HG02938 (cell line): ENCODE data around the gene CNPY2.
"Not testable (repeated sequence)": the region's sequence is repeated elsewhere in the genome, so short reads cannot be mapped to it uniquely, and the experiment has no call there.

Experiments used
- ATAC-seq: cut with Tn5 transposase; IDR thresholded peaks from one replicate; pipeline ENCODE4 v1.9.1; 2021; ENCODE audit warnings: mild to moderate bottlenecking, moderate library complexity; ENCODE audit not compliant: unreplicated experiment

Gene CNPY2

DNA sequence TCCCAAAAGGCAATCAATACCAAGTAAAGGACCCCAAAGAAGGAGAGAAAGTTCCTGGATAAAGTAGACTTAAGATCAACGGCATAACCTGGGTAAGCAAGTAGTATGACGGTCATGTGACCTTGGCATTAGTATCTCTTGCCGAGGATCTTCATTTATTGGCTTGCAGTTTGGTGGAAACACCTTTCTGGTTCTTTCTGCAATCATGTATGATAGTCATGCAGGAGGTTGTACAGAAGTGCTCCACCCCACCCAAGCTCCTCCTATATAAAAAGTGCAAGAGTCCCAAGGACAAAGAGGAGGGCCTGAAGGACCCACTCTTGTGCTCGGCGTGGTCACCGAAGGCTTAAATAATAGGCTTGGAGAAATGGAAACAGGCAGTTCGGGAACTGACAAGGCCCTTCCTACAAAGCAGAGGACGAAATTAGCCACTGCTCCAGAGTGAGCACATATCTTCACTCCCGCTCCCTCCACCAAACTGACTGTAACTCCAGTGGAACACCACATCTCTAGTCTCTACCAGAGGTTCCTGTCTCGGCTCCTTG lies 16.4 kb downstream of the CNPY2 start:
- ATAC-seq: peak; percentile 8

DNA sequence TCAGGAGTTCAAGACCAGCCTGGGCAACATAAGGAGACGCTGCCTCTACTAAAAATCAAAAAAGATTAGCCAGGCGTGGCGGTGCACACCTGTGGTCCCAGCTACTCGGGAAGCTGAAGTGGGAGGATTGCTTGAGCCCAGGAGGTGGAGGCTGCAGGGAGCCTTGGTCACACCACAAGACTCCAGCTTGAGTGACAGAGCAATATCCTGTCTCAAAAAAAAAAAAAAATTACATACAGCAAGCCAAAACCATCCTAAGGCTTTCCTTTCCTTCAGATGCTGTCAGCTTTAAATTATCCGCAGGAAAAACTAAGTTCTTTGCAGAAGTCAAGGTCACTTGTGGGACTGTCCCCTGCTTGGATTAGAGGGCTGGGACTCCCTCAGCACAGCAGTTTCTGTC lies 17.0 kb downstream of the CNPY2 start:
- no peak for ATAC-seq

DNA sequence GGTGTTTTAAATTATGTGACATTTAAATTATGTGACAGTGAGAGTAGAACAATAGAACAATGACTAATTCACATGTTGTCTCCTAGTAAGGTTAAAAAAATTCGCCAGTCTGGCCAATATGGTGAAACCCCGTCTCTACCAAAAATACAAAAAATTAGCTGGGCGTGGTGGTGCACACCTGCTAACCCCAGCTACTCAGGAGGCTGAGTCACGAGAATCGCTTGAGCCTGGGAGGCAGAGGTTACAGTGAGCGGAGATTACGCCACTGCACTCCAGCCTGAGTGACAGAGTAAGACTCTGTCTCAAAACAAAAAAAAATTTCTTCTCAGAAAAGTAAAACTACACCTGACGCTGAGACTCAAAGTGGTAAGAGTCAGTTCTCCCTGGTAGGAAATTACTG lies 18.4 kb downstream of the CNPY2 start:
- no peak for ATAC-seq

DNA sequence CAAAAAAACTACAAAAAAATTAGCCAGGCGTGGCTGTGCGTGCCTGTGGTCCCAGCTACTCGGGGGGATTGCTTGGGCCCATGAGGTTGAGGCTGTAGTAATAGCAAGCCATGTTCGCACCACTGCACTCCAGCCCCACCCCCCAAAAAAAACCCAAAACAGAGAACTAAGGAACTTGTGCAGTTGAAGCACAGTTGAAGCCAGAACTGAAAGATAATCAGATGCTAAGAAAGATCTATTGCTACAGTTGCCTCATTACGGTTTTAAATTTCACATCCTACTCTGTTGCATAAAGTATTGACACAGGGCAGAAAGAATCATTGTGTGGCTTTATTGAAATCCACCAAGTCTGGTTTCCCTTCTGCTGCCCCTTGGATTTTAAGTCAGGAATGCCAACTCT lies 19.5 kb downstream of the CNPY2 start:
- ATAC-seq: no peak

DNA sequence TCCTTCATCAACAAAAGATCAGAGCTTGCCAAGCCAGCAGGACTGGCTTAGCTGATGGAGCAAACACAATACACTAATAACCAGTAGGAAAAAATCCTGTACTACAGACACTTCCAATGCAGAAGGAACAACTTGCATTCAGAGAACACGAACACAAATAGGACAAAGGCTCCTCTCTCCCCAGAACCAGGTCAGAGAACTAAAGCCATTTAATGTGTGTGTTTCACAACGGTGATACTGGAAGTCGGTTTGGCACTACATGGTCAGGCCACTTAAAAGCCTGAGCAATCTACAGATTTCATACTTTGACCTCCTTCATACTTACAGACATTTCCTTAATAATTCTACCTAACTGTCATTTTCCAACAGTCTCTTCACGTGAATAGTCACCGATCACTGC lies 22.0 kb downstream of the CNPY2 start:
- ATAC-seq: no peak

DNA sequence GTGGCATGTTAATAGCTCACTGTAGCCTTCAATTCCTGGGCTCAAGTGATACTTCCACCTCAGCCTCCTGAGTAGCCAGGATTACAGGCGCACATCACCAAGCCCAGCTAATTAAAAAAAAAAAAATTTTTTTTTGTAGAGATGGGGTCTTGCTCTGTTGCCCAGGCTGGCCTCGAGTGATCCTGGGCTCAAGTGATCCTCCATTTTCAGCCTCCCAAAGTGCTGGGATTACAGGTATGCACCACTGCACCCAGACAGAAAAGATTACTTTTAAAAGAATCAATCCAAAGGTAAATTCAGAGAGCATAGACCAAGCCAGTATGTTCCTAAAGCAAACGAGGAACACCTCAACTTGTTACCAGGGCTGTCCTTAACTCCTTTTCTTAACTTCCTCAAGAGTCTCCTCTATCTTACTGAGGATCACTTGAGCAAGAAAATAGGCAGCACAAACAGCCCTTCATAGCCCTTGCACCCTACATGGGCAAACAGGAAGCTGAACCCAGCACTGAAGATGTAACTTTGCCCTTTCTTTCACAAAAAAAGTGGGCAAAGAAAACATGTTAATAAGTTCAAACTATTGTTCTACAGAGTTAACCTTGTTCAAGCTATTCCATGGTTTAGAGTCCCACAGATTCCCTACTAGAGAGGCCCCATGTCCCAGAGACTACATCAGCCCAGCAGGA lies 26.9 kb downstream of the CNPY2 start:
- no peak for ATAC-seq

DNA sequence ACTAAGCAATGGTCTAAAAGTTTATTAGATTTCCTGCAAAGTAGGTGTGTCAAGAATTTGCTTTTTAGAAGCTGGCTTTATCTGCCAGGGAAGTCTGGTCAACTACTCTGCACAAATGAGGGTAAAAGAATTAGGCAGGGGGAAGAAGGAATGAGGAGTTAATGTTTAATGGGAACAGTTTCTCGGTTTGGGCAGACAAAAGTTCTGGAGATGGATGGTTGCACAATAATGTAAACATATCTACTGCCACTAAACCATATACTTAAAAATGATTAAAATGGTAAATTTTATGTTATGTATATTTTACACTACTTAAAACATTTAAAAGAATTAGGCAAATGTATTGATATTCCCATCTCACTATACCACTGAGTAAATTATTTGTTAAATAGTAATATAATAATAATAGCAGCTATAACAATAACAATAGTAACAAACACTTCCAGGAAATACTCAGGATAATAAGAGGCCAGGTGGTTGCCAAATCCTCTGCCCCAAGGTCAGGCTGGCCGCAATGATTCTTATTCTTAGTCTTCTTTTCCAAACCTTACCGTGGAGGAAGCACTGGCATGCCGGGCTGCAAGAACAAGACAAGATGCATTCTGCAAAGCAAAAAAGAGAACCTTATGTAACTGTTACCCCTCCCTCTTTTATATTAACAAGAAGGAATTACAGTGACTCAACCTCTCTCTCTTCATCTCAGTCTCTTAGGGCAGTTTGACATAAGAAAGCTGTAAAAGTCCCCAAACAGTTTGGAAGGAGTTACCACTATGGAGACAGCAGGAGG lies 29.6 kb downstream of the CNPY2 start:
- ATAC-seq: no peak

DNA sequence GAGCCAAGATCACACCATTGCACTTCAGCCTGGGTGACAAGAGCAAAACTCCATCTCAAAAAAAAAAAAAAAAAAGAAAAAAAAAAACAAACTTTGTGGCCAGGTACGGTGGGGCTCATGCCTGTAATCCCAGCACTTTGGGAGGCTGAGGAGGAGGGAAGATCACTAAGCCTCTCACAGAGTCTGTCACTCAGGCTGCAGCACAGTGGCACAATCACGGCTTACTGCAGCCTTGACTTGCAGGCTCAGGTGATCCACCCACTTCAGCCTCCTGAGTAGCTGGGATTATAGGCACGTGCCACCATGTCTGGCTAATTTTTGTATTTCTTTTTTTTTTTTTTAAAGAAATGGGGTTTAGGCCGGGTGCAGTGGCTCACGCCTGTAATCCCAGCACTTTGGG lies 31.5 kb downstream of the CNPY2 start:
- ATAC-seq: not testable (repeated sequence)

DNA sequence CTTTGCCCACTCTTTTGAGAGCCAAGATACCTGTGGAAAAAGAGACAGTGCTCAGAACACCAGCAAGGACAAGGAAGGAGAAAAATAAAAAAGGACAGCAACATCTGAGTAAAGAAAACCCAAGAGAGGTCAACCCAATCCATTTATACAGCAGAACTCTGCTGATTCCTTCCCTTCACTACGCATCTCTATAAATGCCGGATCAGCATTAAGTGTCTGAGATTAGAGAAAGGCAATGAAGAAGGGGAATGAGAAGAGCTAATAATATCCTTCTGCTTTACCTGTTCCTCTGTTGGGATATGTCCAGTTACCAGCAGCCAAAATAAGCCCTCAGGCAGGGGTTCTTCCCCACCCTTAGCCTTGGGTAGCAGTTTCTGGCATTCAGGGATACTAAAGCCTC lies 33.2 kb downstream of the CNPY2 start:
- ATAC-seq: no peak

DNA sequence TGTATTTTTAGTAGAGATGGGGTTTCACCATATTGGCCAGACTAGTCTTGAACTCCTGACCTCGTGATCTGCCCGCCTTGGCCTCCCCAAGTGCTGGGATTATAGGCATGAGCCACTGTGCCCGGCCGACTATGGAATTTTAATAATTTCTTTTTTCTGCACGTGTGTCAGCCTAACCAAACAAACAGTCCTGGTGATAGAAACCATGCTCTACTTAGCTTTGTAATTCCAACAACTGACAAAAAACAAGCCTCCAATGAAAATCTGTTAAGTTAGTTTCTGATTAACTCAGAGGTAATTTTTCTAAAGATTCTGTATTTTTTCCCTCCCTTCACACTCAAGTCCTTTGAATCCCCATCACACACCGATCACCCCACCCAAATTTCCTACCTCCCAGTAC lies 33.8 kb downstream of the CNPY2 start:
- ATAC-seq: no peak

DNA sequence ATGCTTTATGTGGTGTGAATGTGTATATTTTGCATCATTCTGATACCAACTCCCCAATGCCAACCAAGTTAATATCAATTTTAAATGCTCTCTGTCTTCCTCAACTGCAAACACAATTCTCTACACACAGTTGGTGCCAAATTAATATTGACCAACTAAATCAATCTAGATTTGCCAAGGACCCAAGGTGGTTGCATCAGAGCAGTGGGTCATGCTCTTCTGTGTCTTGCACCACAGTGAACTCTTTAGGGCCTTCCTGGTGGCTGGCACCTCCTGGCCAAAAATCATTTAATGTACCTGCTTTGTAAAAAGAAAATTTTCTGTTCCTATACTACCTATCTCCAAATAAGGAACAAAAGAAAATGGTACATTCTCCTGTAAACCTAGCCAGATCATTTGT lies 34.9 kb downstream of the CNPY2 start:
- no peak for ATAC-seq

DNA sequence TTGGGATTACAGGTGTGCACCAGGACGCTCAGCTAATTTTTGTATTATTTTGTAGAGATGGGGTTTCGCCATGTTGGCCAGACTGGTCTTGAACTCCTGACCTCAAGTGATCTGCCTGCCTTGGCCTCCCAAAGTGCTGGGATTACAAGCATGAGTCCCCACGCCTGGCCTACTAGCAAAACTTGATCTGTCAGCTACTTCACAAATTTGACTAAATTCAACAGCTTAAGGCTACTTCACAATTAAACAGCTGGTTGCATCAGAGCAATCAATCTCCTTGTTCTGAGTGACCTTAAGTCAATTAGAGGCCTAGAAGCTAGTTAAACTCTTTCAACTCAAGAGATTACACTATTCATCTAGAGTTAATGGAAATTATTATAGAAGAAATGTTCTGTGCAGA lies 36.9 kb downstream of the CNPY2 start:
- ATAC-seq: no peak

DNA sequence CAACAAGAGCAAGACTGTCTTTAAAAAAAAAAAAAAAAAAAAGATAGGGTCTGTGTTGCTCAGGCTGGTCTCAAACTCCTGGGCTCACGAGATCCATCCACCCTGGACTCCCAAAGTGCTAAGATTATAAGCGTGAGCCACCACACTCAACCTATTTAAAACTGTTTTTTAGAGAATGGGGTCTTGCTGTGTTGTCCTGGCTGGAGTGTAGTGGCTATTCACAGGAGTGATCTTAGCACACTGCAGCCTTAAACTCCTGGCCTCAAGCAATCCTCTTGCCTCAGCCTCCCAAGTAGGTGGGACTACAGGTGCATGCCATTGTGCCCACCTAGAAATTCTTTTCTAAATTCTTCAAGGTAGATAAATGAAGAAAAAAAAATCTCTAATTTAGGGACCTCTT lies 41.5 kb downstream of the CNPY2 start:
- no peak for ATAC-seq

DNA sequence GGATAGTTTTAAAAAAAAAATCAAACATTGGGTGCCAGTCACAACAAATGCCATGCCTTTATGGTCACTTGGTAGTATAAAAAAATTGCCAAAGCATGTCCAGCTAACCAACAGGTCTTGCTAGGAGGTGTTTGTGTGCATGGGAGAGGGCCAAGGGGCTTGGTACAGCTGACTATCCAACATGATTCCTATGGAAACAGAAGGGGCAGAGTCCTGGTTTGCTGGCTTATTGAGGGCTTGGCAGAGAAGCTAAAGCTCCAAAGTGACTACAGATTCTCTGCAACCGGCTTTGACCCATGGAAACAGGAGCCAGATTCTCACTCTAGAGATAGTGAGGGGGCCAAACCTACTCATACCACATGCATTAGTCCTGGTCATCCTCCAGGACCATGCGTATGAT lies 43.3 kb downstream of the CNPY2 start:
- not testable (repeated sequence) for ATAC-seq

DNA sequence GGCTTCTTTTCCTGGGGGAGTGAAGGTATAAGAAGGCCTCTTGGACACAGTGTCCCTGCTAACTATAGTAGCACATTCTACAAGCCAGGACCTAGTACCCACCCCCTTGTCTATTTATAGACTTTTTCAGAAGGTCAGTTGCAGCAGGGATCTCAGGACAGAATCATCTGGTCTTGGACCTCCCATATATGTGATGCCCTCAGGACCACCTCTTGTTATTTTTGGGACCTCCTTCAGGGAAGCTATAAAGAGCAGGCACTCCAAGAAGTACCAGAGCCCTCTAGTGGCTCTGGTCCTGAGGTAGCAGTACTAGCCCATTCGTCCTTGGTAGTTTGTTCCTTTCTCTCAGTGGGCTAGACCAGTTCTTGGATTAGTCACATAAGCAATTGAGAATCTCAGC lies 44.8 kb downstream of the CNPY2 start:
- ATAC-seq: no peak

DNA sequence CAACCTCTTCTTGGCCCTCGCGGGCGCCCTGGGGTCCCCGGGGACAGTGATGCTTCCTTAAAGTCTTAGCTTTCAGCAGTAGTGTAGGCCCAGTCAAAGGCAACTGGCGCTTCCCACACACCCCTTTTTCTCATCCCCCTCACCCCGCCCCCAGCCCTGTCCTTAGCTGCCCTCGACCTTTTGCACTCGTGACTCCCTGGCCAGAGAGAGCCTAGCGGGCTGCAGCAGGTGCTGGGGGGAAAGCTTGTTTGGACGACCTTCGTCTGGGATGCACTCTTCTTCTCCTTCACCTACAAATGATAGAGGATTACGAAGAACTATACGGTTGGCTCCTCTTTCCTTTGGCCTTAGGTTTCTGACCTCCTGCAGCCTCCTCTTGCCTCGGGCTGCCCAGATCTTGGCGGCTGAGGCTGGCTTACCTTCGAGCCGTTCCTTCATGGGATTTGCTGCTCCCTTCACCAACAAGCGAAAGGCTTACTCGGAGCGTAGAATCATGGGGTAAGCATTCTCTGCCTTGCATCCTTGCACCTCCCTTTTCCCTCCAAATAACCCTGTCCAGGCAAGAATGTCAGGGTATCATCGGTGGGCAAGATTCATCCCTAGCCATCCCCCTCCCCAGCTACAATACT lies 48.2 kb downstream of the CNPY2 start:
- ATAC-seq: peak; percentile 15

DNA sequence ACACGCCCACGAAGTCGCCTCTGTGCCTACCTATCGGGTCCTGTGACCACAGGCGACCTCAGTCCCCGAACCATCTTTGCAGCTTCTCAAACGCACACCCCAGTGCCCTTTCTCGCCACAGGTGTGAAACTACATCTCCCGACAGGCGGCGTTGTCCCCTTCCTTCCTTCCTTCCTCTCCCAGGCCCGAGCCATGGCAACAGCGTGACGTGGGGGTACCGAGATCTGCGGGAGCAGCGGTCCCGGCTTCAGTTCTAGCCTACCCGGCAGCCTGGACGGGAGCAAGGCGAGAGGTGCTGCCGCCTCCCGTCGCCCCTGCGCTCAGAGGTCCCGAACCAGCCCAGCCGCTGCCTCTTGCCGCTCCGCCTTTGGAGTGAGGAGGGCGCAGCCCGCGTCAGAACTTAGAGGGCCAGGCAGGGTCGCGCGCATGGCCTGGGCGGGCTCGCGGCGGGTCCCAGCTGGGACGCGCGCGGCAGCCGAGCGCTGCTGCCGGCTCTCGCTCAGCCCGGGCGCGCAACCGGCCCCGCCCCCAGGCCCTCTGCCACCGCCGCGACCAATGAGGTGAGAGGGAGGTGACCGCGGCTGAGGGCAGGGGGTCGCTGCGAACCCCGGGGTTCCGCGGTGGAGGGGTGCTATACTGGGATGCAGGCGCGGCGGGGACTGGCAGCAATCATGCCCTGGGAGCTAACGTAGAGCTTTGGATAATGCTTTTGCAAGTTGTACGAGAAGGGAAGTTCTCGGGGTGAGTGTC lies 48.9 kb downstream of the CNPY2 start, which contains the start of gene COQ10A:
COQ10A (plus strand) TSS at position 250 of the 750 bp plus-strand sequence; CDS start at position 427, 177 bp downstream.
- ATAC-seq: peak; percentile 61

DNA sequence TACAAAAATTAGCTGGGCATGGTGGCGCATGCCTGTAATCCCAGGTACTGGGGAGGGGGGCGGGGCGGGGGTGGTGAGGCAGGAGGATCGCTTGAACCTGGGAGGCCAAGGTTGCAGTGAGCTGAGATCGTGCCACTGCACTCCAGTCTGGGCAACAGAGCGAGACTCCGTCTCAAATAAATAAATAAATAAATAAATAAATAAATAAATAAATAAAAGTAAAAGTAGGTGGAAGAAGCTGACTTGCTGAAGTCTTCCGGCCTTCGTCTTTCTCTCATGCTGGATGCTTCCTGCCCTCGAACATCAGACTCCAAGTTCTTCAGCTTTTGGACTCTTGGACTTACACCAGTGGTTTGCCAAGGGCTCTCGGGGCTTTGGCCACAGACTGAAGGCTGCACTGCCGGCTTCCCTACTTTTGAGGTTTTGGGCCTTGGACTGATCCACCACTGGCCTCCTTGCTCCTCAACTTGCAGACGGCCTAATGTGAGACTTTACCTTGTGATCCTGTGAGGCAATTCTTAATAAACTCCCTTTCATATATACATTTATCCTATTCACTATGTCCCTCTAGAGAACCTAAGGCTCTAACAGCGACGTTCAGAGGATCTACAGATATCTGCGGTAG lies 49.6 kb downstream of the CNPY2 start:
- ATAC-seq: not testable (repeated sequence)

DNA sequence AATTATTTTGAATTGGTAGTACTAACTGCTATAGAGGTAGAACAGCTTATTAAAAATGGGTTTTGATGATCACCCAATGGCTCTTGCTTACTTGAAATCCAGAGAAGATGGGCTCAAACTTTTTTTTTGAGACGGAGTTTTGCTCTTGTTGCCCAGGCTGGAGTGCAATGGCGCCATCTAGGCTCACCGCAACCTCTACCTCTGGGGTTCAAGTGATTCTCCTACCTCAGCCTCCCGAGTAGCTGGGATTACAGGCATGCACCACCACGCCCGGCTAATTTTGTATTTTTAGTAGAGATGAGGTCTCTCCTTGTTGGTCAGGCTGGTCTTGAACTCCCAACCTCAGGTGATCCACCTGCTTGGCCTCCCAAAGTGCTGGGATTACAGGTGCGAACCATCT lies 52.8 kb downstream of the CNPY2 start:
- not testable (repeated sequence) for ATAC-seq

DNA sequence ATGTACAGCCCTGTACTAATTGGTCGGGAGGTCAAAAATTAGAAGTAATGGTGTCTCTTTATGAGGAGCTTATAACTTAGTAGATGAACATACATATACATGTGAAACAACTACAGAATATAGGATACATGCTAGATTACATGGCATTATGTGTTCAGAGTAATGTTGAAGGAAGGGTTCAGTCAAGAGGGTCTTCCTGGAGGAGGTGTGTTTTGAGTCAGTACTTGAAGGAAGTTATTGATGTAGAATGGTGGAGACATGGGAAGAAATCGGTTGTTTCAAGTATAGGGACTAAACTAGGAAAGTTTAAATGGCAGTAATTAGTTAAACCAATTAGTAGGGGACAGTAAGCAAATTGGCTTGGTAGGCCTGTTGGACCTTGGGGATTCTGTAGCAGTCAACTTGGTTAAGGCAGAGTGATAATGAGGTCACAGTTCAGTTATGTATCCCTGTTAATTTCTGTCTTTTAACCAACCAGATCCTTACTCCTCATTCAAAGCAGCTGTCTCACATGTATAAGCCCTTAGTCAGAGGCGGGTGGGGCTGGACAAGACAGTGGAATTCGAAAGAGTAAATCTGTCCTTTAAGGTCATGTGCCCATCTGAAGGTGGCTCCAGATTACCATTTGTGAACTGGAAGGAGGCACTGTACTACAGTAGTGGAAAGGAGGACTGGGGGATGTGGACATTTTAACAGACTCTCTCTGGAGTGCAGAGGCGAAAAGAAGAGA lies 54.1 kb downstream of the CNPY2 start:
- ATAC-seq: no peak
